CD1c-positive myeloid dendritic cell (primary cell): Measurements from ENCODE around the gene CACNA1I.

Source experiments
- DNase-seq: peaks from one replicate; pipeline ENCODE4 v3.0.0-alpha.2; 2016; ENCODE audit errors: extremely low spot score

The CACNA1I gene

DNA sequence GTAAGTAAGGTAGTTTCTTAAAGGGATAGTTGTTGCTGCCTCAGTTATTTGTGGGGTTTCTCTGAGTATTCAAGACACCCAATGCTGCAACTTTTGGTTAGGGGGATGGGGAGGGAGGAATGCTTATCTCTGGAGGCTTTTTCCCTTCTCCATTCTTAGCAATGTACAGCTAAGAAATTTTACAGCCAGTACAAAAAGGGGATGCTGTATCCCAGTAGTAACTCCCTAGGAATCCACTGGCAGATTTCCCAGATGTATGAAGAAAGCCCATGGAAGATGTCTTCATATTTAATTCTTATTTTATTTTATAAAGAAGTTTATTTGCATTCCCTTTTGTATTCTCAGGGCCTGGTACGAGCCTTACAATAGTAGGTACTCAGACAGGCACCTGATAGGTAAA lies 168.2 kb downstream of the CACNA1I start:
- no peak for DNase-seq
